Mesothelial cell of epicardium (in vitro differentiated cells): ENCODE data around the gene GSS. TPM values are rescaled to one million over a fixed set of nuclear protein-coding genes. Genes with fewer than 3 reads are reported as not detected.

Experiments
- DNase-seq, 2 experiments: peaks; one replicate each; pipeline ENCODE4 v3.0.0; 2021; ENCODE audit warnings: low spot score in 2 of 2; ENCODE audit not compliant: unreplicated experiment in 2 of 2
- H3K27ac Mint-ChIP-seq: 2 replicates; pipeline ENCODE4 v1.8.0; 2021; ENCODE audit warnings: mixed read lengths
- H3K27me3 Mint-ChIP-seq: 2 replicates; pipeline ENCODE4 v1.8.0; 2021; ENCODE audit warnings: low read depth, mixed read lengths
- H3K36me3 Mint-ChIP-seq: 2 replicates; pipeline ENCODE4 v1.8.0; 2021; ENCODE audit warnings: mixed read lengths
- H3K4me1 Mint-ChIP-seq: 2 replicates; pipeline ENCODE4 v1.8.0; 2021; ENCODE audit warnings: mixed read lengths
- H3K4me3 Mint-ChIP-seq: 2 replicates; pipeline ENCODE4 v1.8.0; 2021; ENCODE audit warnings: mild to moderate bottlenecking, moderate library complexity, mixed read lengths
- H3K9me3 Mint-ChIP-seq: 2 replicates; pipeline ENCODE4 v1.8.0; 2021; ENCODE audit warnings: mixed read lengths
- CTCF ChIP-seq: fragments of 200-600 bp; sonication (generic); IDR thresholded peaks from one replicate; pipeline ENCODE4 v1.5.0; 2021; ENCODE audit warnings: antibody characterized with exemption; ENCODE audit not compliant: unreplicated experiment
- total RNA-seq: library from RNA; stranded (reverse); gene quantifications from 3 replicates; pipeline ENCODE4 v1.2.1, GENCODE V29; 2021

The GSS gene
- total RNA-seq, 1 donor from 2014 or later = 54.8 TPM

- peaks cover 5% of the 10 kb centered on the region for H3K4me1 Mint-ChIP-seq
- H3K9me3 Mint-ChIP-seq = no peaks in the 10 kb centered on the region
- H3K27ac Mint-ChIP-seq = no peak overlapping the region
- H3K27me3 Mint-ChIP-seq = no peaks in the 10 kb centered on the region
- H3K4me3 Mint-ChIP-seq = no peak overlapping the region
- peaks cover 23% of the 10 kb centered on the region for H3K36me3 Mint-ChIP-seq
- no peak for TF ChIP-seq CTCF
- no peak for DNase-seq
Observed at GRCh38 chr20:34947336-34947735, 8.3 kb downstream of the GSS start.

GRCh38 chr20:34946661-34947060, 8.9 kb downstream of the GSS start:
- Mint-ChIP-seq H3K9me3 (no peaks in the 10 kb centered on the region), H3K36me3 (peaks cover 24% of the 10 kb centered on the region), H3K4me3 (no peak overlapping the region), H3K27me3 (no peaks in the 10 kb centered on the region), H3K27ac (no peak overlapping the region), H3K4me1 (peaks cover 5% of the 10 kb centered on the region)
- no peak for DNase-seq
- TF ChIP-seq CTCF = no peak

GRCh38 chr20:34945315-34946077, 10.1 kb downstream of the GSS start:
- DNase-seq = no peak
- no peak for TF ChIP-seq CTCF
- H3K4me1 Mint-ChIP-seq = no peaks in the 10 kb centered on the region
- no peak overlapping the region for H3K4me3 Mint-ChIP-seq
- no peak overlapping the region for H3K27ac Mint-ChIP-seq
- H3K36me3 Mint-ChIP-seq = peaks cover 28% of the 10 kb centered on the region
- H3K9me3 Mint-ChIP-seq = no peaks in the 10 kb centered on the region
- H3K27me3 Mint-ChIP-seq = no peaks in the 10 kb centered on the region

GRCh38 chr20:34943808-34944567, 11.6 kb downstream of the GSS start:
- no peak for TF ChIP-seq CTCF
- H3K4me3 Mint-ChIP-seq = no peak overlapping the region
- H3K9me3 Mint-ChIP-seq = no peaks in the 10 kb centered on the region
- DNase-seq = no peak
- H3K27ac Mint-ChIP-seq = no peak overlapping the region
- H3K36me3 Mint-ChIP-seq = peaks cover 37% of the 10 kb centered on the region
- H3K27me3 Mint-ChIP-seq = no peaks in the 10 kb centered on the region
- no peaks in the 10 kb centered on the region for H3K4me1 Mint-ChIP-seq

- TF ChIP-seq CTCF = no peak
- no peaks in the 10 kb centered on the region for H3K9me3 Mint-ChIP-seq
- no peak overlapping the region for H3K27ac Mint-ChIP-seq
- no peaks in the 10 kb centered on the region for H3K27me3 Mint-ChIP-seq
- no peak for DNase-seq
- no peak overlapping the region for H3K4me3 Mint-ChIP-seq
- no peaks in the 10 kb centered on the region for H3K4me1 Mint-ChIP-seq
- peaks cover 44% of the 10 kb centered on the region for H3K36me3 Mint-ChIP-seq
Observed at GRCh38 chr20:34942301-34942700, 13.3 kb downstream of the GSS start.
